GM11168 (cell line): ENCODE results near the gene CAMKMT.
"Not testable (repeated sequence)": the region's sequence is repeated elsewhere in the genome, so short reads cannot be mapped to it uniquely, and the experiment has no call there.

ENCODE experiments used
- in situ Hi-C: fragments of 300-500 bp; cut with MboI; formaldehyde crosslinking; loops from one replicate; pipeline ENCODE4 v1.12.0; 2022; ENCODE audit warnings: low sequenced_read_pairs; ENCODE audit not compliant: unreplicated experiment

CAMKMT gene

GRCh38 chr2:44358503-44358902 lies 3.2 kb upstream of the CAMKMT start:
- in situ Hi-C loops = no loop called here

DNA sequence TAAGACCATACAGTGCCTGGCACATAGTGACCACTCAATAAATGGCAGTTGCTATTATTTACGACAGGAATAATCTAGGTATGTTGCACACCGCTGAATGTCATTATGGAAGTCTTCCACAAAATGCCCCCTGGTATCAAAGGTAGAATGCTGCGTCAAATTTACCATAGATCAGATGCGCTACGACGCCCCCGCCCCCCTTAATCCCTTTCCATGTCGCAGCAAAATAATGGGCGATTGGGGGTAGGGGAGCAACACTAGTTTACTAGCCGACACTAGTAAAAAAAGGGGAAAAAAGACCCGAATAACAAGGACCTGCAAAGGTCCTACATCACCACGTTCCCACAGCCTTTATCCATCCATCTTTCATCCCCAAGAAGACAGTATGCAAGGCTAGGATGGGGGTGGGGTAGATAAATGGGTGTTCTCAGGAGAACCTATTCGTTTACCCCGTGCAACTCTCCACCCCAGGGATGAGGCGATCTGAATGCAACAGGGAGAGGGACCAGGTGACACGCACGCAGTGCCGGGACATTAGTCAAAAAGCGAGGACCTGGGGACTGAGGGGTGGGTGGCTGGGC lies 908 bp upstream of the CAMKMT start:
- in situ Hi-C loops = no loop called here

DNA sequence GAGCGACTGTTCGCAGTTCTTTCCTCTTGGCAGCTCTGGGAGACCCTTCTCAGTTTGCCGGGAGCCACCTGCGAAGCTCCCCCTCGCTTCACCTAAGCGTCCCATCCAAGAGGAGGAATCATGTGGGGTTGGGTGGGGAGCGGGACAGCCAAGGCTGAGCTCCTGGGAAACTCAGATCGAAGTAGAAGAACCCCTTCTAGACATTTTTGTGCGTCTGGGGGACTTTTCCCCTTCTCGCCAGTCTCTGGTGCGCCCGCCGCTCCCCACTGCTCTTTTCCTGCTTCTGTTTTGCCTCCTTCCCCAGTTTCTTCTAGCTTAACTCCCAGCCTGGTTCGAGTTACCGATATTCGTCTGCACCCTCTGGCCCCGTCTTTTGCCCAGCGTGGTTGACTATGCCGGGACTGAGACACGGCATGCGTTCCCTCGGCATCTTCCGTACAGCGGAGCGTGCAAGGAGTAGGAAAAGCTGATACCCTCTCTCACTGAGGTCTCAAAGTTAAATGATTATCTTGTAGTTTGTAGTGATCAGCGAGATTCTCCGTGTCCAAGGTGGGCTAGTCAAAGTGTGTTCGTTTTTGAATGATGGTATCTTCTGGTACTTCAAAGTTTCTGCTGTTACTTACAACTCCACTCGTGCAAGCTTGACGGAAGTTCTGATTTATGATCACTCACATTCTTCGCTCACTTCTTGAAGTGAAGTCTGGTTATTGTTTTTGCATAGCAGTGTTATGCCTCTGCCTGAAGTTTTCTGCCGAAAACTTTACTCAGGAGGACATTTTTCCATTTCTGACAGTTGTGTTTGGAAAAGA lies 664 bp downstream of the CAMKMT start:
- in situ Hi-C loops = no loop called here

DNA sequence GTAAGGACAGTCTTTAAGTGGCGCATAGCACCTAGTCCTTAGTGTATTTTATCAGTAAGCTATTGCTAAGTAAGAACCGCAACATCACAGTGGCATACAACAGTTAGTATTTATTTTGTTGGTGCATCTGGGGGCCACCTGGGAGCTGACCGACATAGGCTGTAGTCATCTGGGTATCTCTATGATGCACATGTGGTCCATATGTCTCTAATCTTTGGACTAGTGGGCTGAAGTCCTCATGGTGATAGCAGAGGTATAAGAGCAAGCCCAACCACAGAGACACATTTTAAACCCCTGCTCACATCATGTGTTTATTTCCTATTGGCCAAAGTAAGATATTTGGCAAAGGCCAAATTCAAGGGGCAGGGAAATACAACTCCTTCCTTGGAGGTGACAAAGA lies 2.9 kb downstream of the CAMKMT start:
- in situ Hi-C loops = no loop called here

DNA sequence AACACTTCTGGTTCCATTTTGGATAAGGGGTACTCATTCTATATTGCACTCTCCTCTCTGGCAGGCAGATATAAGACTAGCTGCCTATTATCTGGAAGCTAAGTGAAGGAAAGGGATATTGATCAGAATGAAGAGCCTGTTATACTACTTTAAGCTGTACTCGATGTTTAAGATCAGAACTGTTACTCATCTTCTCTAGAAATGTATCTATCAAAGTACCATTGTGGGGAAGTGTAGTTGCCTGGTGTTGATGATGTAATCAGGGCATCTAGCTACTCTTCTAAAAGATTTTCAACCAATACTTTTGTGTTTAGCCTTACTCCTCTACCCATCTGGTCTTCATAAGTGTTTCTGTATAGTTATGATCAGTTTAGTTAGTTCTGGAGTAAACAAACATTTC lies 5.8 kb downstream of the CAMKMT start:
- in situ Hi-C loops = no loop called here

- in situ Hi-C loops = no loop called here
These were observed 7.6 kb downstream of the CAMKMT start for GRCh38 chr2:44369392-44369791.

GRCh38 chr2:44371445-44371844 lies 9.7 kb downstream of the CAMKMT start:
- in situ Hi-C loops = no loop called here

- in situ Hi-C loops = no loop called here
These were observed 10.5 kb downstream of the CAMKMT start for GRCh38 chr2:44372246-44372645.

DNA sequence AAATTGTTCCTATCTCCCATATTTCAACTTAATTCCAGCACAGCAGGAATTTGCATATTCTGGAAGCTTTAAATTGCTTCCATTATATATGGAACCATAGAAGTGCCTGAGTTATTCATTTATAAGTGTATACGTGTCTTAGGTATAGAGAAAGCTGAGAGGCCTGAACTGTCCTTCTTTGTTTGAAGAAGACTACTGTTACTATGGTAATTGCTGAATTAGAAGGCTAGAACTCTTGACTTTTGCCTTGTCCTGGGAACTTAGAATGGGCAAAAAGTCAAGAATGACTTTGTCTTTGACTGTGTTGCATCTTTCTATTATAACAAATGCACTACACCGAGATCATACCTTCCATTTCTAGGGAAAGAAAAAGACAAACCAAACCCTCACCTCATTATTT lies 15.7 kb downstream of the CAMKMT start:
- in situ Hi-C loops = no loop called here

DNA sequence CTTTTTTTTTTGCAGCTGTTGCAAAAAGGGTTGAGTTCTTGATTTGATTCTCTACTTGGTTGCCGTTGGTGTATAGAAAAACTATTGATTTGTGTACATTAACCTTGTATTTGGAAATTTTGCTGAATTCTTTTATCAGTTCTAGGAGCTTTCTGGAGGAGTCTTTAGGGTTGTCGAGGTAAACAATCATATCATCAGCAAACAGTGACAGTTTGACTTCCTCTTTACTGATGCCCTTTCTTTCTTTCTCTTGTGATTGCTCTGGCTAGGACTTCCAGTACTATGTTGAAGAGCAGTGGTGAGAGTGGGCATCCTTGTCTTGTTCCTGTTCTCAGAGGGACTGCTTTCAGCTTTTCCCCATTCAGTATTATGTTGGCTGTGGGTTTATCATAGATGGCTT lies 23.5 kb downstream of the CAMKMT start:
- in situ Hi-C loops = not testable (repeated sequence)

DNA sequence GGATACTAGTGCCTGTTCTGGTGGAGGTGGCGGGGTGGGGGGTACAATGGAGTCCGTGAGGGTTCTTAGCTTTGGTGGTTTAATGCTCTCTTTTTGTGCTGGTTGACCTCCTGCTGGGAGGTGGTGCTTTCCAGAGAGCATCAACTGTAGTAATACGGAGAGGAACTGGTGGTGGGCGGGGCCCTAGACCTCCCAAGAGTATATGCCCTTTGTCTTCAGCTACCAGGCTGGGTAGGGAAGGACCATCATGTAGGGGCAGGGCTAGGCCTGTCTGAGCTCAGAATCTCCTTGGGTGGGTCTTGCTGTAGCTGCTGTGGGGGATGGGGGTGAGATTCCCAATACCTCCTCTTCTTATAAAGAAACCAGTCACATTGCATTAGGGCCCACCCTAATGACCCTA lies 27.1 kb downstream of the CAMKMT start:
- in situ Hi-C loops = no loop called here

GRCh38 chr2:44389895-44390294 lies 28.1 kb downstream of the CAMKMT start:
- in situ Hi-C loops = no loop called here

GRCh38 chr2:44392338-44392943 lies 30.7 kb downstream of the CAMKMT start:
- in situ Hi-C loops = no loop called here

GRCh38 chr2:44397447-44398175 lies 35.9 kb downstream of the CAMKMT start:
- in situ Hi-C loops = no loop called here

DNA sequence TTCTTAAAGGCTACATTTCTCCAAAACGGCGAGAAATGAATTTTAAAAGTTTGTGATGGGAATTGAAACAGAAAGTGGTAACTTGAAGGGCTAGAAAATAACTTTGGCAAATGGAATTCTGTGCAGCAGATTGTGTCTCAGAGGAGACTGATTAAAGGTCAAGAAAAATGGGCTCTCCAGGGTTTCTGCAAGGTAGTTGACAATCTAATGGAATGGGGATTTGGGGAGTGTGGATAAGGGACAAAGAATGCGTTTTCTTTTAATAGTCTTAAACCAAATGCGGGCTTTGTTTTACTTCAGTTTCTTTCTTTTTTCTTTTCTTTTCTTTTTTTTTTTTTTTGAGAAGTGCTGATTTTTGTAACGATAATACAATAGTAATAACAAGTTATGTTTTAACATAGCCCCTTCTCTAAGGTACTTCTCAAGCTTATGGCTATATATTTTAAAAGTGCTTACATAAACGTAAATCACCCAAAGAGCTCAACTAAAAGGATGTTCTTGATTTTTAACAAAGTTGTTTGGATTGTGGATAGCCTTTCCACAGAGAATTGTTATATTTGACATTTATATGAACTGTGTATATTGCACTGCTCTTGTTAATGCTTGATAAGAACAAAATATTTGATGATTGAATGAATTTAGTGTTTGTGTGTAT lies 36.6 kb downstream of the CAMKMT start:
- in situ Hi-C loops = no loop called here

- in situ Hi-C loops = no loop called here
These were observed 59.0 kb downstream of the CAMKMT start for GRCh38 chr2:44420725-44421124.

- in situ Hi-C loops = no loop called here
These were observed 62.5 kb downstream of the CAMKMT start for GRCh38 chr2:44424211-44424610.

GRCh38 chr2:44429034-44429433 lies 67.3 kb downstream of the CAMKMT start:
- in situ Hi-C loops = no loop called here

- in situ Hi-C loops = no loop called here
These were observed 68.6 kb downstream of the CAMKMT start for GRCh38 chr2:44430342-44430741.

DNA sequence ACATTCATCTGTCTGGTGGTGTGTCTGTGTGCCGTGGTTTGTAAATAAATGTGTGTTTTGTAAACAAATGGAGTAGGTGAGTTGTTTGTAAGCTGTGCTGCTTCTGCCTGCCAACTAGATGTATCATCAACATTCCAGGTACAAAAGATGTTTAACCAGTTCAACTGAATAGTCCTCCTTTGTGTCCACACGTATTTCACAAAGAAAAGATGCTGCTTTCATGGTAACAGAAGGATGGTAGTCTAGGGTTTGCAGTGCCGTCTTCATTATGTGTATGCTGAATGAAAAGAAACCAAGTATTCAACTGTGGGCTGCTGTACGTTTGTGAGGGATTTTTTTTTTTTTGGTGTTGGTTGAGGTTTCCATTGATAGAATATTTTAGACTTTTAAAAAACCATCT lies 72.1 kb downstream of the CAMKMT start:
- in situ Hi-C loops = no loop called here

DNA sequence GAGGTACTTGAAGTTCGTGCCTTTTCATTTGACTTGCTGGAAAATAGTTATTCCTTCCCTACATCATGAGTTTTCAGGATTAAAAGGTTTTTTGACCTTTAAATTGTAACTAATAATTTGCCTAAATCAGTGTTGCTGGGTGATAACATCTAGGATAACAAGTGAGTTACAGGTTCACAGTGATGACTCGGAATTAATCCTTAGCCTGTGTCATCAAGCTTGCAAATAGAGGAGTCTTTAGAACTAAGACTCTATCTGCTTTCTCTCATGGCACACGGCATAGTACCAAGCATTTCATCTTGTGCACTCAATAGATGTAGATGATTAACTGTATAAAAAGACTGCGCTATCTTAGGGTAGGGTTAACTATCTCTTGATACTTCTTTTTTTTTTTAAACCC lies 79.5 kb downstream of the CAMKMT start:
- in situ Hi-C loops = no loop called here
